Measurements from ENCODE around the gene OR6J1. TPM values are rescaled to one million over a fixed set of nuclear protein-coding genes. Genes with fewer than 3 reads are reported as not detected.
"Not testable (repeated sequence)": the region's sequence is repeated elsewhere in the genome, so short reads cannot be mapped to it uniquely, and the experiment has no call there.

OR6J1 gene
- total RNA-seq, 1 donor from 2014 or later, result not detected

- ATAC-seq (ENCODE audit: poor library complexity); DNase-seq; intact Hi-C loops (cut with DNase I): not testable (repeated sequence)
These were observed 28.4 kb downstream of the OR6J1 start for GRCh38 chr14:22615765-22616164.

GRCh38 chr14:22614240-22614799 is 29.8 kb downstream of the OR6J1 start:
- intact Hi-C loops (cut with DNase I), result no loop called here
- DNase-seq (no peak), ATAC-seq (ENCODE audit: poor library complexity) (peak; percentile 61)

GRCh38 chr14:22613736-22614239 is 30.4 kb downstream of the OR6J1 start:
- DNase-seq (no peak), ATAC-seq (ENCODE audit: poor library complexity) (no peak)

GRCh38 chr14:22613106-22613695 is 31.0 kb downstream of the OR6J1 start:
- DNase-seq, result no peak
- ATAC-seq (ENCODE audit: poor library complexity), result no peak
- intact Hi-C loops (cut with DNase I), result no loop called here

More at GRCh38 chr14:22613736-22614239, 30.4 kb downstream of the OR6J1 start:
- intact Hi-C loops (cut with DNase I), result no loop called here

GRCh38 chr14:22610931-22611330 is 33.2 kb downstream of the OR6J1 start:
- DNase-seq (no peak), ATAC-seq (ENCODE audit: poor library complexity) (no peak)
- intact Hi-C loops (cut with DNase I), result no loop called here

GRCh38 chr14:22607291-22607690 is 36.9 kb downstream of the OR6J1 start:
- DNase-seq (no peak), ATAC-seq (ENCODE audit: poor library complexity) (no peak)
- intact Hi-C loops (cut with DNase I), result no loop called here

GRCh38 chr14:22606380-22606779 is 37.8 kb downstream of the OR6J1 start:
- intact Hi-C loops (cut with DNase I), result no loop called here
- ATAC-seq (ENCODE audit: poor library complexity) (no peak), DNase-seq (no peak)

- DNase-seq, result no peak
- ATAC-seq (ENCODE audit: poor library complexity), result no peak
- intact Hi-C loops (cut with DNase I), result no loop called here
These were observed 41.3 kb downstream of the OR6J1 start for GRCh38 chr14:22602862-22603261.

GRCh38 chr14:22601996-22602395 is 42.2 kb downstream of the OR6J1 start:
- no peak for ATAC-seq (ENCODE audit: poor library complexity)
- no peak for DNase-seq
- intact Hi-C loops (cut with DNase I), result no loop called here

- intact Hi-C loops (cut with DNase I), result no loop called here
- ATAC-seq (ENCODE audit: poor library complexity) (no peak), DNase-seq (no peak)
These were observed 42.7 kb downstream of the OR6J1 start for GRCh38 chr14:22601456-22601855.

GRCh38 chr14:22600027-22600426 is 44.1 kb downstream of the OR6J1 start:
- DNase-seq (no peak), ATAC-seq (ENCODE audit: poor library complexity) (no peak)
- intact Hi-C loops (cut with DNase I), result no loop called here

- ATAC-seq (ENCODE audit: poor library complexity) (no peak), DNase-seq (no peak)
- intact Hi-C loops (cut with DNase I), result no loop called here
These were observed 44.8 kb downstream of the OR6J1 start for GRCh38 chr14:22599349-22599748.

- ATAC-seq (ENCODE audit: poor library complexity) (peak; percentile 61), DNase-seq (no peak)
- intact Hi-C loops (cut with DNase I), result no loop called here
These were observed 45.3 kb downstream of the OR6J1 start for GRCh38 chr14:22598896-22599244.

GRCh38 chr14:22598099-22598895 is 45.9 kb downstream of the OR6J1 start, which contains the start of gene ABHD4:
TSS of gene ABHD4 (plus strand) at chr14:22598300. CDS start at chr14:22598307, 7 bp downstream.
- ATAC-seq (ENCODE audit: poor library complexity) (peak; percentile 99), DNase-seq (peak; percentile 92)
- intact Hi-C loops (cut with DNase I), result no loop called here

- intact Hi-C loops (cut with DNase I), result no loop called here
- ATAC-seq (ENCODE audit: poor library complexity), result peak; percentile 34
- no peak for DNase-seq
These were observed 46.4 kb downstream of the OR6J1 start for GRCh38 chr14:22597771-22598098.

- DNase-seq (no peak), ATAC-seq (ENCODE audit: poor library complexity) (no peak)
- intact Hi-C loops (cut with DNase I), result no loop called here
These were observed 46.9 kb downstream of the OR6J1 start for GRCh38 chr14:22597265-22597664.

GRCh38 chr14:22596354-22596879 is 47.7 kb downstream of the OR6J1 start:
- intact Hi-C loops (cut with DNase I), result no loop called here
- ATAC-seq (ENCODE audit: poor library complexity) (no peak), DNase-seq (no peak)

- no peak for DNase-seq
- ATAC-seq (ENCODE audit: poor library complexity), result no peak
- intact Hi-C loops (cut with DNase I), result no loop called here
These were observed 49.9 kb downstream of the OR6J1 start for GRCh38 chr14:22594156-22594716.

GRCh38 chr14:22593601-22594000 is 50.6 kb downstream of the OR6J1 start:
- intact Hi-C loops (cut with DNase I), result no loop called here
- ATAC-seq (ENCODE audit: poor library complexity) (no peak), DNase-seq (no peak)

All from Right ventricle myocardium superior (tissue), 1 donor.